Naive thymus-derived CD8-positive, alpha-beta T cell (primary cell): ENCODE measurements around the gene HACD2. TPM values are rescaled to one million over a fixed set of nuclear protein-coding genes. Genes with fewer than 3 reads are reported as not detected.

Experiments used
- ATAC-seq, 2 donors: fragments of 150-1000 bp; cut with Tn5 transposase in 1 of 2; sonication (Bioruptor Pico), chemical (Tn5 transposase) in 1 of 2; 1 replicate in 1 of 2; 2 replicates in 1 of 2; pipeline ENCODE4 v1.10.0; 2021; ENCODE audit warnings: mild to moderate bottlenecking in 2 of 2, moderate library complexity in 2 of 2
- POLR2A ChIA-PET: fragments of 350-600 bp; sonication (Branson Sonifier 250); formaldehyde crosslinking; loops from one replicate; lab custom pipeline; 2021; ENCODE audit warnings: antibody characterized with exemption; lab: Charles Lee
- DNase-seq, 10 donors: peaks; one replicate each; pipeline versions ENCODE4 v3.0.0 to v3.0.0-alpha.2; 2020 to 2022
- H3K27ac Mint-ChIP-seq, 10 donors: one replicate each; pipeline ENCODE4 v1.8.0; 2020 to 2022; ENCODE audit warnings: mild to moderate bottlenecking in 10 of 10, mixed read lengths in 10 of 10, moderate library complexity in 4 of 10, inconsistent platforms in 1 of 10
- H3K27me3 Mint-ChIP-seq, 5 donors: one replicate each; pipeline ENCODE4 v1.8.0; 2021 to 2022; ENCODE audit warnings: mixed read lengths in 5 of 5
- H3K36me3 Mint-ChIP-seq, 3 donors: one replicate each; pipeline ENCODE4 v1.8.0; 2020 to 2022; ENCODE audit warnings: mixed read lengths in 3 of 3, mild to moderate bottlenecking in 2 of 3, inconsistent platforms in 1 of 3
- H3K4me1 Mint-ChIP-seq, 4 donors: one replicate each; pipeline ENCODE4 v1.8.0; 2021 to 2022; ENCODE audit warnings: mixed read lengths in 4 of 4
- H3K4me3 Mint-ChIP-seq, 10 donors: one replicate each; pipeline ENCODE4 v1.8.0; 2020 to 2022; ENCODE audit warnings: mild to moderate bottlenecking in 10 of 10, mixed read lengths in 10 of 10, moderate library complexity in 6 of 10, inconsistent platforms in 1 of 10
- H3K9me3 Mint-ChIP-seq, 9 donors: one replicate each; pipeline ENCODE4 v1.8.0; 2020 to 2022; ENCODE audit warnings: mixed read lengths in 9 of 9, mild to moderate bottlenecking in 3 of 9, inconsistent platforms in 1 of 9, moderate library complexity in 1 of 9
- polyA plus RNA-seq, 3 donors: library from polyadenylated mRNA; unstranded; fragments of 300-500 nt; fragmentation: Illumina TruSeq; gene quantifications; one replicate each; pipeline ENCODE4 v1.2.3, GENCODE V29; 2021
- total RNA-seq, 8 experiments: library from RNA in 2 of 8; stranded (reverse) in 2 of 8; gene quantifications; one replicate each; pipeline ENCODE4 v1.2.3 and lab custom pipeline; 2021 to 2026

The HACD2 gene
- total and polyA plus RNA-seq, 5 experiments from 2014 or later = 16.0 to 28.9 (median 20.5) TPM

DNA sequence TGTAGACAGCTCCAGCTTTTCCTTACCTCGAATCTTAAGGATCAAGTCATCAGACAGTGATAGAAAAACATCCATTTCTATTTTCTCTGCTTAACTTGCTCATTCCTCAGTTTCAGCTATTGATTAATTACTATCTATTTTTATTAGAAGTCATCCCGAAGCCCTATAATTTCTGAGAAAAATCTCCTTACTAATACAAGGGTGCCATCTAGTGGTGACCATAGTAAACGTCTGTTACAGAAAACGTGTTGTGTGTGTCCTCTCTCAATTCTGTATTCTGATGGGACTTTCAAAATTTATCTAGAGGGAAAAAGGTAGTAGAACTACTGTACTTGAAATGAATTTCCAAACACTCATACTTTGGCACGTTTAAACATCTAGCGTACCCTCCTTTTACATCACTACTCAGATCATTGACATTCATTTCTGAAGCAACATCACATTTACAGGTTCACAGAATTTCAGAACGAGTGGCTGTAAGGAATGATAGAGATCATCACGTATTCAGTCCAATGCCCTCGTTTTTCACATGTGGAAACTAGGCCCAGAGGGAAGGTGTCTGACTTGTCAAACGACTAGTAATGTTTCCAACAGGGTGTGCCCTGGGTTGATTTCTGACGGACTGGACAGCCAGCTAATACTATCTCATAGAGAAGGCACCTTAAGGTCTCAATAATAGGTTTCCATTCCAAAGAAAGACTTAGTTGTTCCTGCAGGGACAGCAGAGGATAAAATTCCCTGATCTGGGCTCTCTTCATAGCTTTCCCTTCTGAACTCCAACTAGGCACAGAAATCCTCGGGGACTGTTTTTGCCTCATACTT lies 25.6 kb downstream of the HACD2 start:
- Mint-ChIP-seq H3K27me3 (no peaks in the 10 kb centered on the region), H3K4me1 (peaks cover 4 to 8% (median 7%) of the 10 kb centered on the region in 4 donors), H3K27ac (no peak overlapping the region), H3K4me3 (no peak overlapping the region), H3K36me3 (peaks cover 19 to 45% (median 25%) of the 10 kb centered on the region in 3 donors), H3K9me3 (peaks cover 3 to 17% (median 8%) of the 10 kb centered on the region in 9 donors)
- ATAC-seq (no peak), DNase-seq (peak in 6 of 10 donors; percentile 7 to 61 (median 36))
- POLR2A ChIA-PET = no interaction called here

DNA sequence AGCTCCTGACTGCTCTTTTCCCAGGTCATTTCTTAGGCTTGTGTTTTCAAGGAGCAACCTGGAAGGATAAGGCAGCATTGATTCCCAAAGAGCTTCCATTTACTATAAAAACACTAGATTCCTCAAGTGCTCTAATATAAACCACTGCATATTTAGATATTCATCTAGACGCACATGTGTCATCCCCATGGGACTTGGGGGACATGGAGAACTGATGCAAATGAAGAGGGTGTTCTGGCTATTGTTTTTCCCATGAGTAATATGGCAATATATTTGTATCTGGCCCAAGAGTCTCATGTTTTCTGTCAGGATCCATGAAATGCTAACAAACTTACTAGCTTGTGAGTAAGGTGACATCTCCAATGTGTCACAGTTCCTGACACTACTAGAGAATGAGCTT lies 31.3 kb downstream of the HACD2 start:
- POLR2A ChIA-PET = no interaction called here
- Mint-ChIP-seq H3K36me3 (peaks cover 45 to 68% (median 53%) of the 10 kb centered on the region in 3 donors), H3K4me3 (no peak overlapping the region), H3K4me1 (peaks cover 3 to 15% (median 8%) of the 10 kb centered on the region in 4 donors), H3K9me3 (peaks cover 6 to 25% (median 15%) of the 10 kb centered on the region in 9 donors), H3K27me3 (no peaks in the 10 kb centered on the region), H3K27ac (no peak overlapping the region)
- ATAC-seq (no peak), DNase-seq (no peak)

DNA sequence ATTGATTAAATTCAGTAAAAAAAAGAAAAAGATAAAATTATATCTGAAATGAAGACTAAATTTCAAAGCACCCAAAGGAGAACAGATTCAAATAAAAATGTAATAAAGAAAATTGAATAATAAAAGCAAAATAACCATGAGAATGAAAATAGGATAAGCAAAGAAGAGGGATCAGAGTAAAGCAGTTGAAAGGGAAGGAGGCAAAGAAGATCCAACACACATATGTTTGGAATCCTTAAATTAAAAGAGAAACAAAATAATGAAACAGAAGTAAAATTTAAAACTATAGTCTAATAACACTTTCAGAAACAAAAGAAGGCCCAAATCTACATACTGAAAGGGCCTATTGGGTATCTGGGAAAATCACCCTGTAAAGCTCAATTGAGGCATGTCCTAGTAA lies 32.1 kb downstream of the HACD2 start:
- Mint-ChIP-seq H3K27ac (no peak overlapping the region), H3K9me3 (peaks cover 6 to 25% (median 15%) of the 10 kb centered on the region in 9 donors), H3K4me3 (peak overlapping the region in 1 of 10 donors; percentile 15), H3K27me3 (no peaks in the 10 kb centered on the region), H3K36me3 (peaks cover 45 to 72% (median 53%) of the 10 kb centered on the region in 3 donors), H3K4me1 (peaks cover 3 to 17% (median 8%) of the 10 kb centered on the region in 4 donors)
- DNase-seq (no peak), ATAC-seq (no peak)
- POLR2A ChIA-PET = no interaction called here

DNA sequence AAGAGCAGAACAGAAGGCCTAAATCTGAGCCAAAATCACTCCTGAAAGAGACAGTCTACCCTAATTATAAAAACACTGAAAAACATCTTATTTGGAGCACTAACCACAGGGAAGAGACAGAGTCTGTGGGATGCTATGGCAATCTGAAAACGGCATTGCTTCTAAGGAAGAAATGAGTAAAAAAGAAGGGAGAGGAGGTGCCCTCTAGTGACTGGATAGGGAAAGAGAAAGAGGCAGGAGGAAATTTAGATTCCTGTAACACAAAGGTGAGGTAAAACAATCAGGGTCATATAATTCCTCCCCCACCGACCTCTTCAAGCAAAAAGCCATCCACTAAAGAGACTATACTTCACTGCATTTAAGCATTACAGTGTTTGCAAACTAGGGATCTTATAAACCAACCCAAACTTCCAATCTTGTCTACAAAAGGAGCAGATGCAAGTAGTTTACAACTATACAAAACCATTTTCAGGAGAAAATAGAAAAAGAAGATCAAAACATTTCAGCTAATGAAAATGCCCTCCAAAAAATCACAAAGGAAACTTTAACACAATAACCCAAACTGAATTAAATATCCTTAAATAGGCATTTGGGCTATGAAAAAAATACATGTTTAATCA lies 32.6 kb downstream of the HACD2 start:
- POLR2A ChIA-PET = no interaction called here
- Mint-ChIP-seq H3K27me3 (no peaks in the 10 kb centered on the region), H3K4me1 (peaks cover 3 to 17% (median 8%) of the 10 kb centered on the region in 4 donors), H3K36me3 (peaks cover 45 to 69% (median 53%) of the 10 kb centered on the region in 3 donors), H3K9me3 (peaks cover 6 to 25% (median 15%) of the 10 kb centered on the region in 9 donors), H3K4me3 (no peak overlapping the region), H3K27ac (no peak overlapping the region)
- DNase-seq (no peak), ATAC-seq (no peak)

DNA sequence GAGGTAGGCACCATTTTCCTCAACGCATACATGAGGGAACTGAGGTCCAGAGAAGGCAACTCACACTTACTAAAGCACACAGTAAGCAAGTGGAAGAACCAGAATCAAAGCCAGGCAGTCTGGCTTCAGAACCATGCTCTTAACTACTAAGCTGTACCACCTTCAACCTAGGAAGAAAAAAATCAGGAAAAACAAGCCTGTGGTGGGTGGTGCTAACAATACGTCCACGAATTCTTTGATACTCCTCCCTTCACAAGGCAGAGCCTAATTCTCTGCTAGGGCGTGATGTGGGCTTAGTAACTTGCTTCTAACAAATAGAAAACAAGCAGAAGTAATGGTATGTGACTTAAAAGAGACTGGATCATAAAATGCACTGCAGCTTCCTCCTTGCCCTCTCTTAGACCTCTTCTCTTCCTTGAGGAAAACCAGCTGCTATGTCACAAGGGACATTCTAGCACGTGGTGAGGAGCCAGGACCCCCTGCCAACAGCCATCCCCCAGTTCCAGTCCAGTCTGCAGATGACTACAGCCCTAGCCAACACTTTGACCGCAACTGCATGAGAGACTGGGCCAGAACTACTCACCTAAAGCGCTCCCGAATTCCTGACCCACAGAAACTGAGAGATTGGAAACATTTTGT lies 36.9 kb downstream of the HACD2 start:
- Mint-ChIP-seq H3K27ac (peak overlapping the region in 2 of 10 donors; percentile 38 to 63), H3K27me3 (no peaks in the 10 kb centered on the region), H3K4me1 (peaks cover 3 to 20% (median 8%) of the 10 kb centered on the region in 4 donors), H3K4me3 (no peak overlapping the region), H3K9me3 (peaks cover 0 to 8% (median 2%) of the 10 kb centered on the region in 9 donors), H3K36me3 (peaks cover 20 to 44% (median 24%) of the 10 kb centered on the region in 3 donors)
- no peak for ATAC-seq
- DNase-seq = no peak
- POLR2A ChIA-PET = no interaction called here

DNA sequence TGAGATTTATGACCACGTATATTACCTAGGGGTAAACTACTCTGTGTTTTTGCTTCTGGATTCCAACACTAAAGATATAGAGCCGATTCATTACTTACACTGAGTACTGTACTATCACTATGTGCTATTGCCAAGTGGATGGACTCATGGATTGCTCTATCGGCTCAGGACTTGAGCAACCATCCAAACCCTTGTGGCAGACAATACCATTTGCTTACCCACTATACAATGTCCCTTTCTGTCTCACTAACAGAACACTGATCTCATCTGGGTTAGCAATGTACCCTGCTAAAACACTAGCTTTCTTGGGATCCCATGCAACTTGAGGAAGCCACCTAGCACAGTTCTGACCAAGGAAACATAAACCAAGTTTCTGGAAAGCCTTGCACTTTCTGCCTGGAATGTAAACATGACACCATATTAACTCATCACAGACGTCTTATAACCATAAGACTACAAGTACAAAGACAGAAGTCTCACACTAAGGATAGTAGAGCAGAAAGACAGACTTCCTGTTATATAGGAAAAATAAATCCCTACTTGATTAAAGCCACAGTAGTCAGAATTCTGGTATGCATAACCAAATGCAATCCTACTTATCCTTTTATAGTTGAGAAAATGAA lies 38.6 kb downstream of the HACD2 start:
- DNase-seq = no peak
- Mint-ChIP-seq H3K4me3 (no peak overlapping the region), H3K9me3 (no peaks in the 10 kb centered on the region), H3K27me3 (no peaks in the 10 kb centered on the region), H3K4me1 (peaks cover 0 to 14% (median 4%) of the 10 kb centered on the region in 4 donors), H3K27ac (no peak overlapping the region), H3K36me3 (peaks cover 11 to 43% (median 22%) of the 10 kb centered on the region in 3 donors)
- POLR2A ChIA-PET = no interaction called here
- no peak for ATAC-seq

DNA sequence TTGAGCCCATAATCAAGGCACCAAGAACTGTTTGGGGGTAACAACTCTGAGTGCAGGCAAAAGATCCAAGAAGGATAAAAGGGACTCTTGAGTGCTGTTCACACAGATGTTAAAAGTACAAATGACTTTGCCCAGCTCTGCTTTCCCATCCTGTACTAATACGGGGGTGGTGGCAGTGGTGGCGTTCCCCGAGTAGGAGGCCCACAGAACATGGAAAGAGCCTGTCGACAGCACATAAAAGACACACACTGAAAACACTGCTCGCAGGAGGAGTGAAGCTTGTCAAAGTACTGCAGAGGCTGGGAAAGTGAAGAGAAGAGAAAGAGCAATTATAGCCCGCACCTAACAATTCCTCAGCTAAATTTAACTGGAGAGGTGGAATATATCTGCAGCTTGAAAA lies 40.9 kb downstream of the HACD2 start:
- DNase-seq = no peak

DNA sequence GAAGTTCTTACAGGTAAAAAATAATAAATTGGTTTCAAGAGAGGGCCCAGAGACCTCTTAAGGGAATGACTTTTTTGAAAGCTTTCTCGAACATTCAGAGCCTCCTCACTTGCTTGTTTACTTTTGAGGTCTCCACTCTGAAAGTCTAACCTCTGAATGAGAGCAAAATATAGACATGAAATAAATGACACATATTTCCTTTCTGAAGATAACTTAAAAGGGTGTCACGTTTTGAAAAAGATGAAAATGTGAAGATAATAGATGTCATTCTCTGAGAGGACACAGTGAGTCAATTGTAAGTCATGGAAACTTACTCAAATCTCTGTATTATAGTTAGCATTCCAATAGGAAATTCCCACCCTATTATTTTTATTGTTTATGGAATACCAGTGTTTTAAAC lies 44.6 kb downstream of the HACD2 start:
- Mint-ChIP-seq H3K36me3 (peaks cover 0 to 29% (median 13%) of the 10 kb centered on the region in 3 donors), H3K9me3 (no peaks in the 10 kb centered on the region), H3K27ac (no peak overlapping the region), H3K4me1 (peaks cover 6 to 11% (median 8%) of the 10 kb centered on the region in 4 donors), H3K27me3 (no peaks in the 10 kb centered on the region), H3K4me3 (no peak overlapping the region)
- no peak for DNase-seq
- ATAC-seq = no peak
- POLR2A ChIA-PET = no interaction called here

More for the DNA sequence above, 40.9 kb downstream of the HACD2 start:
- Mint-ChIP-seq H3K27ac (no peak overlapping the region), H3K4me3 (no peak overlapping the region), H3K36me3 (peaks cover 0 to 31% (median 13%) of the 10 kb centered on the region in 3 donors), H3K4me1 (peaks cover 6 to 11% (median 7%) of the 10 kb centered on the region in 4 donors), H3K27me3 (no peaks in the 10 kb centered on the region), H3K9me3 (no peaks in the 10 kb centered on the region)
- no peak for ATAC-seq
- POLR2A ChIA-PET = no interaction called here

DNA sequence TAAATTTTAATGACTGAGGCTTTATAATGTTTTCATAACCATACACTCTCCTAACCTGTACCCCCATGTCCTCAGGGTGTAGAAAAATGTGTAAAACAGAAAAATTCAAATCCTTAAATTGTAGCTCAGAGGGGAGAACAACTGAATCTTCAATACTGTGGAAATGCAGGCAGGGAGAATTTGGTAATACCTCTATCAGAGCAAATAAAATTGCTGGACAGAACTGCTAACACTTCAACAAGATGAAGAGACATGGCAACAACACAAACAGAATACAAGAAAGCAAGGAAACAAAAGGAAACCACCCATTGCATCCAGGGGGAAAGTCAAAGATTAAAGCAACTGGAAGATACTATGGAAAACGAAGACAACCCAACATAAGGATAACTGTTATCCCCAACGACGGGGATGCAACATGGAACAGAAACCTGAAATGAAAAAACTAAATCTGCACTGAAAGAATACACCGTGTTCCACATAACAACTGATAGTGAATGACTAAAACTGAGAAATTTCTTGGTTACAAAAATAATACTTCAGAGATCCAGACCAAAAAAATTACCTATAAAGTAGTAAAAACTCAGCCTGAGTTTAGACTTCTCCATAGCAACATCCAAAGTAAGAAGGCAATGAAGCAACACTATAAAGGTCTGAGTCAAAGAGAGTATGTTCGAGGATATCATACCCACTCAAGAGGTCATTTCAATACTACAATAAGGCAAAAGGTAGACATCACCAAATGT lies 48.5 kb downstream of the HACD2 start:
- DNase-seq = no peak
- POLR2A ChIA-PET = no interaction called here
- Mint-ChIP-seq H3K27ac (no peak overlapping the region), H3K27me3 (no peaks in the 10 kb centered on the region), H3K4me3 (no peak overlapping the region), H3K36me3 (peaks cover 0 to 13% (median 4%) of the 10 kb centered on the region in 3 donors), H3K9me3 (no peaks in the 10 kb centered on the region), H3K4me1 (peaks cover 3 to 8% (median 7%) of the 10 kb centered on the region in 4 donors)
- no peak for ATAC-seq

DNA sequence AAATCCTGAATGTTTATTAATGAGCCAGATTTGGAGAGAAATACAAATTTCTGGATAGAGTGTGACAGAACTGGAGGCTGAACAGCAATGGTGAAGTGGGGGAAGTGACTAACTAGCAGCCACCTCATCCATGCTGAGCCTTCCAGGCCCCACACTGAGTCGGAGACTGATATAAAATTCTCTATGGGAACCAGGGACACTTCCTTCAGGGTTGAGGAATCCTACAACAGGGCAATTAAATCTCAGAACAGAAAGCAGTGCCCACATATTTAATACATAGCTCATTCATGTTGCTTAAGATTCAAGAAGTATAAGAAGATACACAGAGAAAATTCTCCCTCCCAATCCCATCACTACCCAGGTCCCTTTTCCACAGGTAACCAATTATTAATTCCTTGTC lies 49.3 kb downstream of the HACD2 start:
- Mint-ChIP-seq H3K27ac (no peak overlapping the region), H3K9me3 (no peaks in the 10 kb centered on the region), H3K4me3 (no peak overlapping the region), H3K27me3 (no peaks in the 10 kb centered on the region), H3K36me3 (peaks cover 0 to 10% (median 4%) of the 10 kb centered on the region in 3 donors), H3K4me1 (peaks cover 3 to 6% (median 6%) of the 10 kb centered on the region in 4 donors)
- ATAC-seq = no peak
- POLR2A ChIA-PET = no interaction called here
- no peak for DNase-seq

DNA sequence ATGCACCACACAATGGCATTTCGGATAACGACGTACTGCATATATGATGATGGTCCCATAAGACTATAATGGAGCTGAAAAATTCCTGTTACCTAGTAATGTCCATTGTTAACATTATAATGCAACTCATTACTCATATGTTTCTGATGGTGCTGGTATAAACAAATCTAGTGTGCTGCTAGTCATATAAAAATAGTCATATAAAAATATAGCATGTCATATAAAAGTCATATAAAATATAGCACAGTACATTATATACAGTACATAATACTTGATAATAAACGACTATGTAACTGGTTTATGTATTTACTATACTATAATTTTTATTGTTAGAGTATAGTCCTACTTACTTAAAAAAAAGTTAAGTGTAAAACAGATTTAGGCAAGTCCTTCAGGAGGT lies 50.6 kb downstream of the HACD2 start:
- H3K9me3 Mint-ChIP-seq = no peaks in the 10 kb centered on the region
- peaks cover 0 to 7% (median 0%) of the 10 kb centered on the region in 3 donors for H3K36me3 Mint-ChIP-seq
- H3K4me1 Mint-ChIP-seq = peaks cover 0 to 3% (median under 1%) of the 10 kb centered on the region in 4 donors
- H3K27ac Mint-ChIP-seq = no peak overlapping the region
- ATAC-seq (no peak), DNase-seq (no peak)
- POLR2A ChIA-PET = no interaction called here
- H3K4me3 Mint-ChIP-seq = no peak overlapping the region
- H3K27me3 Mint-ChIP-seq = no peaks in the 10 kb centered on the region
